ENCODE measurements around the gene GUSB. TPM values are rescaled to one million over a fixed set of nuclear protein-coding genes. Genes with fewer than 3 reads are reported as not detected.

Gene GUSB
- total RNA-seq, 1 experiment from 2014 or later, result 42.3 TPM

- Mint-ChIP-seq H3K36me3 (peaks cover 79% of the 10 kb centered on the region), H3K9me3 (no peaks in the 10 kb centered on the region), H3K4me3 (no peak overlapping the region), H3K27ac (no peak overlapping the region), H3K27me3 (ENCODE audit: low read depth) (no peaks in the 10 kb centered on the region), H3K4me1 (no peaks in the 10 kb centered on the region)
- ATAC-seq (no peak), DNase-seq (ENCODE audit: low spot score) (no peak)
- CTCF ChIA-PET, result interaction anchor here (1.0 kb wide), 1 partner anchor 46 kb away, joined by 3 read pairs; no protein-coding TSS in a partner anchor
- POLR2A ChIA-PET, result no interaction called here
- TF ChIP-seq CREB1 (CRISPR knock-in tag; IDR thresholded peaks at IDR 0.05) (no peak), MYBL2 (CRISPR knock-in tag; IDR thresholded peaks at IDR 0.05) (no peak), TEAD1 (CRISPR knock-in tag; IDR thresholded peaks at IDR 0.05) (no peak), ZNF512 (CRISPR knock-in tag; IDR thresholded peaks at IDR 0.05; ENCODE audit: borderline replicate concordance) (no peak), AFF4 (CRISPR knock-in tag; IDR thresholded peaks at IDR 0.05; ENCODE audit: borderline replicate concordance) (no peak), FOXK1 (CRISPR knock-in tag; IDR thresholded peaks at IDR 0.05) (no peak), NFE2L1 (CRISPR knock-in tag; IDR thresholded peaks at IDR 0.05) (no peak), ZNF232 (CRISPR knock-in tag; IDR thresholded peaks at IDR 0.05) (no peak), MAX (CRISPR knock-in tag; IDR thresholded peaks at IDR 0.05) (no peak), ATF6 (CRISPR knock-in tag; IDR thresholded peaks at IDR 0.05) (no peak), ZNF317 (CRISPR knock-in tag; IDR thresholded peaks at IDR 0.05; ENCODE audit: borderline replicate concordance, low read depth) (no peak), ELF4 (CRISPR knock-in tag; IDR thresholded peaks at IDR 0.05; ENCODE audit: low read depth) (no peak), CDX4 (CRISPR knock-in tag; IDR thresholded peaks at IDR 0.05; ENCODE audit: borderline replicate concordance) (no peak), E2F5 (CRISPR knock-in tag; IDR thresholded peaks at IDR 0.05) (no peak), KAT7 (CRISPR knock-in tag; IDR thresholded peaks at IDR 0.05; ENCODE audit: borderline replicate concordance) (no peak), PREB (CRISPR knock-in tag; IDR thresholded peaks at IDR 0.05; ENCODE audit: borderline replicate concordance) (no peak), PRRX2 (CRISPR knock-in tag; IDR thresholded peaks at IDR 0.05) (no peak)
Observed at GRCh38 chr7:65968256-65969185, 13.5 kb downstream of the GUSB start.
